NCI-H2107 (cell line): Measurements from ENCODE around the gene POLA1.

Experiments used
- DNase-seq: peaks from one replicate; lab custom pipeline; 2025; lab: John Stamatoyannopoulos, UW

Gene POLA1

DNA sequence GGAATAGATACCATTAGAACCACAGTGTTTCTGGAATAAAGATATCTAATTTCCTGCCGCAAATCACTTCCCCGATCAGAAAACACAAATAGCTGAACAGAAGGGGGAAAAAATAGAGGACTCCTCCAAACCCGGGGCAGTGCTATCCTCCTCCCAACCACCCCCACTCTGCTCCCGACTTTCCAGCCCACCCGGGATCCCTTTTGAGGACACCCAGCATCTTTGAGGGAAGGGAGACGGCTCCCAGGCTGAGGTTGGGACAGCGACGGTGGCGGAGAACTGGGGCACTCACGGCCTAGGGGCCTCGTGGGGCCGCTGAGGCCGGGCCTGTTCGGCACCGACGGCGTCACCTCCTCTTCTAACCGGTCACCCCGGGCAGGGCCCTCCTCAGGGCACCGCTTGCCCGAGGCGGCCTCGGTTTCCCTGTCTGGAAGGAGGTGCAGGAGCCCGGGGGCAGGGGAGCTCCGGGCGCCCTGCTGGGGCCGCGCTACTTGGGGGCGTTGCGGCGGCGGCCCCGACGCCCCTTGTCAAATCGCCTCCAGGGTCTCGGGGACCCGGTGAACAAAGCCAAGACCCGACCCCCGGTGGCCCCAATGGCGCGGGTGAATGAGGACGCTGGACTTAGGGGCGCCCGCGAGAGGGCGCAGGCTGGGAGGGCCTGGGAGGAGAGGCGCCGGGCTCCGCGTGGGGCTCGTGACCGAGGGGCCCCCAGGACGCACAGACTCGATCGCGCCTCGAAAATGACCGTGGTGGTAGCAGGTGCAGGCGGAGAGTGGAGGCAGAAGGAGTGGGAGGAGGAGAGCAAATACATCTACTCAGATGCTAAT, 329.0 kb downstream of the POLA1 start:
- no peak for DNase-seq

DNA sequence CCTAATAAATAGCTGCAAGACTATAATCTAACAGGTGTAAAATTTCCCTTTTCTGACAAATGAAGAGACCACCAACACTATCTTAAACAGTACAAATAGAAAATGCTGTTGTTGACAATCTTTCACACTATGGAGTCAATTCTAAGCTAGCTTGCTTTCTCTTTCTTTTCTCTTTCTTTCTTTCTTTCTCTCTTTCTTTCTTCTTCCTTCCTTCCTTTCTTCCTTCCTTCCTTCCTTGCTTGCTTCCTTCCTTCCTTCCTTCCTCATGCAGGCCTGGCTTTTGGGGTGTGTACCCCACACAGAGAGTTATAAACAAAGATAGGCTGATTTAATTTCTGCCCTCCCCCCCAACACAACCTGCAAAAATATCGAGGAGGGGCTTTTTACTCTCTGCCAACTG, 330.2 kb downstream of the POLA1 start:
- DNase-seq = no peak

DNA sequence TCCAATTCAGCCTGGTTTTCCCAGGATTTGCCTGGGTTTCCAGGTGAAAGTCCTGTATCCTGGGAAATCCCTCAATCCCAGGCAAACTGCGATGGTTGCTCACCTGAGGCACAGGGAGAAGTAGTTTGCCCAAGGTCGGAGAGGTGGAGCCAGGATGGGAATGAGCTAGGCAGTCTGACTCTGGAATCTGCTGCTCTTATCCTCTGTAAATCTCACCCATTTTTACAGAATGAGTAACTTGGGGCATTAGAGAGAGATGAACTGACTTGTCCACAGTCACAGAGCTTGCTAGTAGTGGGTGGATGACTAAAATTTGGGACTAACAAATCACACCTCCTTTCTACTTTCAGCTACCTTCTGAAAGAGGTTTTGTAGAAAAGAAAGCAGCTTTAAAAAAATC, 331.9 kb downstream of the POLA1 start:
- no peak for DNase-seq

DNA sequence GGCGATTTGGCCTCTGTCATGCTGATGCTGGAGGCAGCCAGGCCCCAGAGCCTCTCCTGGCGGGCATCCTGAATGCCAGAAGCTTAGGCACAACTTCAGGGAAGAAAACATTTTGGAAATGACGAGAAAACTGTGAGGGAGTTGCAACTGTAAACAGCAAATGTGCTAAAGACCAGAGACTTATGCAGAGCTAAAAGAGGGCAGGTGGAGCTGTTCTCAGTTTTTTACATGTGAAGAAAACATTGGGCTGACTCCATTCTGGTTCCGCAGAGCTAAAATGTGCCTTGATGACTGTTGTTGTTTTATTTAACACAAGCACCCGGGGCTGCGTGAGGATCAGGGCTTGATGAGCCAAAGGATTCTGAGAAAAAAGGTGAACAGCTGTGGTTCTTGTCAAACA, 332.9 kb downstream of the POLA1 start:
- no peak for DNase-seq

DNA sequence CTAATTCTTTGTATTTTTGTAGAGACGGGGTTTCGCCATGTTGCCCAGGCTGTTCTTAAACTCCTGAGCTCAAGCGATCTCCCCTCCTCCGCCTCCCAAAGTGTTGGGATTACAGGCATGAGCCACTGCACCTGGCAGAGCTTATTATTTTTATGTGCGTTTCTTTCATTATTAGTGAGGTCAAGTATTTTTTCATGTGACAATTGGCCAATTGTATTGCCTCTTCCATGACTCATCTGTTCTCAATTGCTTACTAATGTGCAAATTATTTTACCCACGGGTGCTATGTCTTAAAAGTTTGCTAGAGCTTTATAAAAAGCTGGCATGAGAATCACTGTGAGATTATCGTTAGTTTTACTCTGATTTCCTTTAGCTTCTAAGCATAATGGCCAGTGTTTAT, 335.0 kb downstream of the POLA1 start:
- DNase-seq = no peak

DNA sequence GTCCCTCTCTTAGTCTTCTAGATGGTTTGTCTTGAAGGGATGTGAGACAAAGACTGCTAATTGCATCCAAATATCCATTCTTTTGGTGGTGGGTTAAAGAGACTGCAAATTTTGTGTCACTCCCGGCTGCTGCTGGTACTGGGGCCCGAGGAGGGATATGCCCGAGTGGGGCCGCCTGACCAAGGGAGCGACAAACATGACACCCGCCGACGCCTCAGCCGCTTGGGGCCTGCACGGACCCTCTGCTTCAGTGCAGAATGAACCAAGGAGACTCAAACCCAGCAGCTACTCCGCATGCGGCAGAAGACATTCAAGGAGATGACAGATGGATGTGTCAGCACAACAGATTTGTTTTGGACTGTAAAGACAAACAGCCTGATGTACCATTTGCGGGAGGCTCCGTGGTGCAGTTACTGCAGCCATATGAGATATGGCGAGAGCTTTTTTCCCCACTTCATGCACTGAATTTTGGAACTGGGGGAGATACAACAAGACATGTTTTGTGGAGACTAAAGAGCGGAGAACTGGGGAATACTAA, 335.6 kb downstream of the POLA1 start:
- no peak for DNase-seq

DNA sequence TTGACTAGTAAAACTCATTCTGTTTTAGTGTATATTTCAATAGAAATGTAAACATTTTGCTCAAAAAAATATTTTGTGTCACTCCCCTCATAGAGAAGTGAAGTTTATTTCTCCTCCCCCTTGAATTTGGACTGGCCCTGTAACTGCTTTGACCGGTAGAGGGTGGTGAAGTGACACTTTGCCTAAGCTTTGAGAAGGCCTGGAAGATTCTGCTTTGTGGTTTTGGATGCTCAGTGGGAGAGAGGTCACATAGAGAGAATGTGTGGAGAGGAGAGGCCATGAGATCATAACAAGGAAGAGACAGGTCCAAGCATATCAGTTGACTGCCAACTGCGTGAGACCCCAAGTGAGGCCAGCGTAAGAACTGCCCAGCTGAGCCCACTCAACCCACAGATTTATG, 341.2 kb downstream of the POLA1 start:
- DNase-seq = no peak

DNA sequence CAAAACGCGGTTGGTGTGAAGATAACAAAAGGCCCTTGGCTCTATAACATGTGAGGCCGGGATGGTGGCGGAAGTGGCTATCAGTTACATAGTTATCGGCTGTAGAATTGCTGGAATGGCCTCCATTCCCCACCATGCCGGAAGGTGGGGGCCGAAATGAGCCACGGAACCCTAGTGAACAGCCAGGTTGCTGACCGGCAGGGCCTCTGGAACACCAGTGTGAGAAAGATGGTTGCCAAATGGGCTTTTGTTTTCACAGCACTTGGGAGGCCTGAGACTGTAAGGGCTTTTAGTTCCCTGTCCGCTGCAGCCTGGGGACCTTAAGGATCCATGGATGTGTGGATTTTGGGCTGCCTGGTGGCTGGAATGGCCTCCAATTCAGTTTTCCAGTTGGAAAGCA, 345.3 kb downstream of the POLA1 start:
- DNase-seq = no peak

DNA sequence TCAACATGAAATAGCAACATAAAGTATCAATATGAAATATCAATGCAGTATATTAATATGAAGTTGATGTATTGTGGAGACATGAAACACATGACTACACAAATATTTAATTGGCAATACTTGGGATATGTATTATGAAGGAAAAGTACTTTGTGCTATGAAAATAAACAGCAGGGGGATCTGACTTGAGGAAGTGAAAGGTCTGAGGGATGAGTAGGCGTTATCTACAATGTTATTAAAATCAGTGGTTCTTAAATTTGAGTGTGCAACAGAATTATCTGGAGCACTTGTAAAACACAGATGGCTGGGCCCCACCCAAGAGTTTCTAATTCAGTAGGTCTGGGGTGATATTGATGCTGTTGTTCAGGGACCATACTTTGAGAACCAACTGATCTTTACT, 349.5 kb downstream of the POLA1 start:
- no peak for DNase-seq
